ENCODE results near the gene HDDC2. TPM values are rescaled to one million over a fixed set of nuclear protein-coding genes. Genes with fewer than 3 reads are reported as not detected.

Gene HDDC2
- total RNA-seq, 1 donor from 2014 or later: 49.4 TPM

- Mint-ChIP-seq H3K4me3 (ENCODE audit: low read depth) (no peak overlapping the region), H3K9me3 (ENCODE audit: low read depth) (no peaks in the 10 kb centered on the region), H3K36me3 (ENCODE audit: insufficient read depth) (no peaks in the 10 kb centered on the region), H3K27ac (no peak overlapping the region), H3K4me1 (ENCODE audit: low read depth) (peaks cover 2% of the 10 kb centered on the region), H3K27me3 (no peaks in the 10 kb centered on the region)
- TF ChIP-seq, protein P1, sequence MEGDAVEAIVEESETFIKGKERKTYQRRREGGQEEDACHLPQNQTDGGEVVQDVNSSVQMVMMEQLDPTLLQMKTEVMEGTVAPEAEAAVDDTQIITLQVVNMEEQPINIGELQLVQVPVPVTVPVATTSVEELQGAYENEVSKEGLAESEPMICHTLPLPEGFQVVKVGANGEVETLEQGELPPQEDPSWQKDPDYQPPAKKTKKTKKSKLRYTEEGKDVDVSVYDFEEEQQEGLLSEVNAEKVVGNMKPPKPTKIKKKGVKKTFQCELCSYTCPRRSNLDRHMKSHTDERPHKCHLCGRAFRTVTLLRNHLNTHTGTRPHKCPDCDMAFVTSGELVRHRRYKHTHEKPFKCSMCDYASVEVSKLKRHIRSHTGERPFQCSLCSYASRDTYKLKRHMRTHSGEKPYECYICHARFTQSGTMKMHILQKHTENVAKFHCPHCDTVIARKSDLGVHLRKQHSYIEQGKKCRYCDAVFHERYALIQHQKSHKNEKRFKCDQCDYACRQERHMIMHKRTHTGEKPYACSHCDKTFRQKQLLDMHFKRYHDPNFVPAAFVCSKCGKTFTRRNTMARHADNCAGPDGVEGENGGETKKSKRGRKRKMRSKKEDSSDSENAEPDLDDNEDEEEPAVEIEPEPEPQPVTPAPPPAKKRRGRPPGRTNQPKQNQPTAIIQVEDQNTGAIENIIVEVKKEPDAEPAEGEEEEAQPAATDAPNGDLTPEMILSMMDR (IDR thresholded peaks at IDR 0.05; ENCODE audit: unreplicated experiment): no peak
- no peak for DNase-seq (ENCODE audit: low spot score, unreplicated experiment)
Observed at GRCh38 chr6:125257351-125257750, 44.4 kb downstream of the HDDC2 start.

DNA sequence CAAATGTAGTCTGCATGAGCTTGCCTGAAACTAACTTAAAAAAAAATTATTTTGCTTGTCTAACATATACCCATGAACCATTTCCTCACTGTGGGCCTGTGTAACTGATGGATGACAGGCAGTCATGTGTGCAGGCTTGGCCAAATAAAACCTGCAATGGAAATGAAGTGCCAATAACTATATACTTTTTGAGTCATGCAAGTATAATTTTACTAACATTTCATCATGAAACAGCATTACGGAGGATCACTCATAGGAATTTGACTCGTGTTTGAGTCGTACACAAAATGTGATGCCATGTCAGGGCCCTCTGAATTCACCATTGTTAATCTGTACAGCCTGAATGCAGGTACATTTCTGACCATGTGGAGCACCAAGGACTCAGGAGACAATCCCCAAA lies 46.6 kb downstream of the HDDC2 start:
- Mint-ChIP-seq H3K27me3 (no peaks in the 10 kb centered on the region), H3K4me3 (ENCODE audit: low read depth) (no peak overlapping the region), H3K27ac (no peak overlapping the region), H3K36me3 (ENCODE audit: insufficient read depth) (no peaks in the 10 kb centered on the region), H3K9me3 (ENCODE audit: low read depth) (no peaks in the 10 kb centered on the region), H3K4me1 (ENCODE audit: low read depth) (peaks cover 5% of the 10 kb centered on the region)
- TF ChIP-seq, protein P1 (IDR thresholded peaks at IDR 0.05; ENCODE audit: unreplicated experiment): no peak
- DNase-seq (ENCODE audit: low spot score, unreplicated experiment): no peak

GRCh38 chr6:125254321-125254720 lies 47.4 kb downstream of the HDDC2 start:
- Mint-ChIP-seq H3K4me3 (ENCODE audit: low read depth) (no peak overlapping the region), H3K36me3 (ENCODE audit: insufficient read depth) (no peaks in the 10 kb centered on the region), H3K9me3 (ENCODE audit: low read depth) (no peaks in the 10 kb centered on the region), H3K4me1 (ENCODE audit: low read depth) (peaks cover 5% of the 10 kb centered on the region), H3K27me3 (no peaks in the 10 kb centered on the region), H3K27ac (no peak overlapping the region)
- no peak for DNase-seq (ENCODE audit: low spot score, unreplicated experiment)
- TF ChIP-seq, protein P1 (IDR thresholded peaks at IDR 0.05; ENCODE audit: unreplicated experiment): no peak

GRCh38 chr6:125253881-125254280 lies 47.9 kb downstream of the HDDC2 start:
- H3K36me3 Mint-ChIP-seq (ENCODE audit: insufficient read depth): no peaks in the 10 kb centered on the region
- no peak for DNase-seq (ENCODE audit: low spot score, unreplicated experiment)
- H3K27me3 Mint-ChIP-seq: no peaks in the 10 kb centered on the region
- no peak overlapping the region for H3K27ac Mint-ChIP-seq
- no peaks in the 10 kb centered on the region for H3K9me3 Mint-ChIP-seq (ENCODE audit: low read depth)
- TF ChIP-seq, protein P1 (IDR thresholded peaks at IDR 0.05; ENCODE audit: unreplicated experiment): no peak
- H3K4me1 Mint-ChIP-seq (ENCODE audit: low read depth): peaks cover 5% of the 10 kb centered on the region
- no peak overlapping the region for H3K4me3 Mint-ChIP-seq (ENCODE audit: low read depth)

DNA sequence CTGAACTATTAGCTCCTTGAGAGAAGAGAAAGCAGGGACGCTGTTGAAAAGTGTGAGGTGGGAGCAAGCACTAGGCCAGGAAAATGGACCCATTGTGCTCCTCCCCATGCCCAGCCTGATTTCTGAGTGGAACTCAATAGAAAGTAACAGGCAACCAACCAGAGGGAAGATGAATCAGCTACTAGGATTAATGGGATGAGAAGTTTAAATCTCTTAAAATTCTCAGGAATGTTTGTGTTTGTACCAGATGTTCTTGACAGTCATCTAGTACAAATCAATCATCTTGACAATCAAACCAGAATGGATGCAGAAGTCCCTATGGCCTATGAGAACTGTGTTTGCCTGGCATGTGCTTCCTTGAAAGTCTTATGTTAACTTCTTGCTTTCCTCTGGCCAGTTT lies 48.9 kb downstream of the HDDC2 start:
- Mint-ChIP-seq H3K4me1 (ENCODE audit: low read depth) (peaks cover 5% of the 10 kb centered on the region), H3K9me3 (ENCODE audit: low read depth) (no peaks in the 10 kb centered on the region), H3K27ac (no peak overlapping the region), H3K36me3 (ENCODE audit: insufficient read depth) (no peaks in the 10 kb centered on the region), H3K4me3 (ENCODE audit: low read depth) (no peak overlapping the region), H3K27me3 (no peaks in the 10 kb centered on the region)
- no peak for DNase-seq (ENCODE audit: low spot score, unreplicated experiment)
- TF ChIP-seq, protein P1 (IDR thresholded peaks at IDR 0.05; ENCODE audit: unreplicated experiment): no peak
